Measurements from ENCODE around the gene PIK3CB.

DNA sequence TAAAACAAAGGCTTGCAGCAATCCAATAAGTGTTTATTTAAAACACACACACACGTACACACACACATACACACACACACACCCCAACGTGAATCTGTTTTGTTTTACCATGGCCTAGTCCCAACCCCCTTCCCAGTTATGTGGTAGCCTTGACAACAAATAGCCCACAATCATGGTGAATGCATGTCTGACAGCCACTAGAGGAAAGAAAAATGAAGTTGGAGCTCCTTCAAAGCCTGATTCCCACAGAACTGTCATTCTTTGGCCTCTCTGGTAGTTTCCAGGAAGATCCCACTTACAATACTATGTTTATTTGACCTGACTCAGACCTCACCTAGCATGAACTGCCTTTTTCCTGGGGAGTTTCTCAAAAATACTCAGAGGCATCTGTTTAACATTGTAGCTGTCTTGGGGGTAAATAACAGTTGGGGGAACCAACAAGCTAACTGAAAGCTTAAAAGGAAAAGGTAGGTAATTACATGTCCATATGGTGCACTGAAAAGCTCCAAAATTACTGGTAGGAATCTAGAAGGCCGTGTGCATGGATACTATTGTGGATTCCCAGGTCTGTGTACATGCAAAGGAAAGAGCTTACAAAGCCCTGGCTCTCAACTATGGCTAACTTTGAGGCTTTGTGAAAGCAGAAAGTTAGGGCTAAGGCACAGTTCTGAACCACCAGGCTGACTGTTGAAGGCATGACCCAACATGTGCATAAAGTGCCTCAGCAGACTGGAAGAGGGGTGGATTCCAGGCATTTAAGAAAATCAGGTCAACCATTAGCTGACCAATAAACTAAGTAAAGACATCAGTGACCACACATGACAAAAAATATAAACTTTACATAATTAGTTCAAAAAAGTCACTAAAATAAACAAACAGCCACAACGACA is 160.8 kb downstream of the PIK3CB start:
- TF ChIP-seq, protein P1, sequence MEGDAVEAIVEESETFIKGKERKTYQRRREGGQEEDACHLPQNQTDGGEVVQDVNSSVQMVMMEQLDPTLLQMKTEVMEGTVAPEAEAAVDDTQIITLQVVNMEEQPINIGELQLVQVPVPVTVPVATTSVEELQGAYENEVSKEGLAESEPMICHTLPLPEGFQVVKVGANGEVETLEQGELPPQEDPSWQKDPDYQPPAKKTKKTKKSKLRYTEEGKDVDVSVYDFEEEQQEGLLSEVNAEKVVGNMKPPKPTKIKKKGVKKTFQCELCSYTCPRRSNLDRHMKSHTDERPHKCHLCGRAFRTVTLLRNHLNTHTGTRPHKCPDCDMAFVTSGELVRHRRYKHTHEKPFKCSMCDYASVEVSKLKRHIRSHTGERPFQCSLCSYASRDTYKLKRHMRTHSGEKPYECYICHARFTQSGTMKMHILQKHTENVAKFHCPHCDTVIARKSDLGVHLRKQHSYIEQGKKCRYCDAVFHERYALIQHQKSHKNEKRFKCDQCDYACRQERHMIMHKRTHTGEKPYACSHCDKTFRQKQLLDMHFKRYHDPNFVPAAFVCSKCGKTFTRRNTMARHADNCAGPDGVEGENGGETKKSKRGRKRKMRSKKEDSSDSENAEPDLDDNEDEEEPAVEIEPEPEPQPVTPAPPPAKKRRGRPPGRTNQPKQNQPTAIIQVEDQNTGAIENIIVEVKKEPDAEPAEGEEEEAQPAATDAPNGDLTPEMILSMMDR (IDR thresholded peaks at IDR 0.05), result no peak
- TF ChIP-seq POLR2A (IDR thresholded peaks at IDR 0.05) (no peak), EP300 (IDR thresholded peaks at IDR 0.05) (no peak)
